H9 (cell line): ENCODE measurements around the gene SPATA20. TPM values are rescaled to one million over a fixed set of nuclear protein-coding genes. Genes with fewer than 3 reads are reported as not detected.

Source experiments
- DNase-seq: peaks from one replicate; pipeline ENCODE4 v3.0.0-alpha.2; 2017
- H2AFZ ChIP-seq: one replicate; pipeline ENCODE4 v1.6.1; 2013; ENCODE audit warnings: mild to moderate bottlenecking, low read length, control low read depth, moderate library complexity
- H2AK5ac ChIP-seq: 2 replicates; pipeline ENCODE4 v1.6.1; 2013; ENCODE audit warnings: low read length, control low read depth, mixed read lengths; ENCODE audit not compliant: insufficient read length
- H2BK120ac ChIP-seq: one replicate; pipeline ENCODE4 v1.6.1; 2013; ENCODE audit warnings: low read depth, mild to moderate bottlenecking, low read length, control low read depth, inconsistent platforms; ENCODE audit not compliant: poor library complexity, severe bottlenecking
- H2BK12ac ChIP-seq: 2 replicates; pipeline ENCODE4 v1.6.1; 2013; ENCODE audit warnings: low read length, control low read depth, mixed read lengths, low read depth; ENCODE audit not compliant: insufficient read length
- H2BK15ac ChIP-seq: 2 replicates; pipeline ENCODE4 v1.6.1; 2013; ENCODE audit warnings: low read depth, low read length, control low read depth
- H2BK20ac ChIP-seq: one replicate; pipeline ENCODE4 v1.6.1; 2013; ENCODE audit warnings: low read depth, mild to moderate bottlenecking, low read length, control low read depth, inconsistent platforms; ENCODE audit not compliant: poor library complexity, severe bottlenecking
- H2BK5ac ChIP-seq: 2 replicates; pipeline ENCODE4 v1.6.1; 2013; ENCODE audit warnings: low read length, control low read depth, mixed read lengths; ENCODE audit not compliant: insufficient read length
- H3K14ac ChIP-seq: 2 replicates; pipeline ENCODE4 v1.6.1; 2013; ENCODE audit warnings: low read length, control low read depth; ENCODE audit not compliant: insufficient read depth
- H3K18ac ChIP-seq: 2 replicates; pipeline ENCODE4 v1.6.1; 2013; ENCODE audit warnings: low read depth, mild to moderate bottlenecking, mixed read lengths, low read length, control low read depth; ENCODE audit not compliant: insufficient read length
- H3K23ac ChIP-seq: 2 replicates; pipeline ENCODE4 v1.6.1; 2013; ENCODE audit warnings: low read length, control low read depth, mixed read lengths, low read depth; ENCODE audit not compliant: insufficient read length
- H3K23me2 ChIP-seq: 2 replicates; pipeline ENCODE4 v1.6.1; 2013; ENCODE audit warnings: low read depth, mild to moderate bottlenecking, mixed read lengths, low read length, control low read depth; ENCODE audit not compliant: insufficient read length, poor library complexity, severe bottlenecking
- H3K27ac ChIP-seq: 2 replicates; pipeline ENCODE4 v1.5.1; 2013; ENCODE audit warnings: low read length, control low read depth, mixed read lengths, low read depth; ENCODE audit not compliant: insufficient read length
- H3K27me3 ChIP-seq: 2 replicates; pipeline ENCODE4 v1.6.1; 2013; ENCODE audit warnings: low read length, control low read depth, inconsistent platforms; ENCODE audit not compliant: insufficient read depth
- H3K4ac ChIP-seq: 2 replicates; pipeline ENCODE4 v1.6.1; 2013; ENCODE audit warnings: low read depth, mild to moderate bottlenecking, control low read depth, inconsistent platforms, low read length, moderate library complexity
- H3K4me1 ChIP-seq: 2 replicates; pipeline ENCODE4 v1.6.1; 2013; ENCODE audit warnings: low read length, control low read depth, inconsistent platforms; ENCODE audit not compliant: insufficient read depth
- H3K4me2 ChIP-seq: 2 replicates; pipeline ENCODE4 v1.6.1; 2013; ENCODE audit warnings: low read length, control low read depth, mixed read lengths; ENCODE audit not compliant: insufficient read length, insufficient read depth
- H3K56ac ChIP-seq: 2 replicates; pipeline ENCODE4 v1.6.1; 2013; ENCODE audit warnings: low read depth, mild to moderate bottlenecking, mixed read lengths, low read length, control low read depth; ENCODE audit not compliant: insufficient read length
- H3K79me1 ChIP-seq: 2 replicates; pipeline ENCODE4 v1.6.1; 2013; ENCODE audit warnings: low read depth, mild to moderate bottlenecking, moderate library complexity, low read length, control low read depth, inconsistent platforms; ENCODE audit not compliant: insufficient read depth, poor library complexity, severe bottlenecking
- H3K79me2 ChIP-seq: 2 replicates; pipeline ENCODE4 v1.6.1; 2013; ENCODE audit warnings: low read length, control low read depth, inconsistent platforms; ENCODE audit not compliant: insufficient read depth
- H3K9ac ChIP-seq: 2 replicates; pipeline ENCODE4 v1.6.1; 2013; ENCODE audit warnings: low read length, control low read depth, mixed read lengths; ENCODE audit not compliant: insufficient read length; ENCODE audit errors: extremely low read depth
- H3K9me3 ChIP-seq: one replicate; pipeline ENCODE4 v1.6.1; 2013; ENCODE audit warnings: low read depth, low read length, inconsistent platforms; ENCODE audit not compliant: control insufficient read depth
- H3T11ph ChIP-seq: one replicate; pipeline ENCODE4 v1.6.1; 2013; ENCODE audit warnings: mild to moderate bottlenecking, low read length, control low read depth, inconsistent platforms
- H4K20me1 ChIP-seq: one replicate; pipeline ENCODE4 v1.6.1; 2013; ENCODE audit not compliant: control insufficient read depth, insufficient read length, insufficient read depth
- H4K5ac ChIP-seq: 2 replicates; pipeline ENCODE4 v1.6.1; 2013; ENCODE audit warnings: low read depth, mild to moderate bottlenecking, mixed read lengths, low read length, control low read depth; ENCODE audit not compliant: insufficient read length
- H4K8ac ChIP-seq: replicated peaks from 2 replicates; pipeline ENCODE4 v1.6.1; 2013; ENCODE audit warnings: low read length, control low read depth, mixed read lengths, low read depth; ENCODE audit not compliant: insufficient read length
- H4K91ac ChIP-seq: 2 replicates; pipeline ENCODE4 v1.6.1; 2013; ENCODE audit warnings: low read depth, mild to moderate bottlenecking, moderate library complexity, mixed read lengths, low read length, control low read depth; ENCODE audit not compliant: insufficient read length
- H3K27ac Mint-ChIP-seq, 3 experiments: 2 replicates in 2 of 3; 3 replicates in 1 of 3; pipeline ENCODE4 v1.8.0; 2020 to 2021; ENCODE audit warnings: mixed read lengths in 3 of 3, mild to moderate bottlenecking in 1 of 3, moderate library complexity in 1 of 3
- H3K27me3 Mint-ChIP-seq: 2 replicates; pipeline ENCODE4 v1.8.0; 2021; ENCODE audit warnings: low read depth, mild to moderate bottlenecking, moderate library complexity, mixed read lengths
- H3K36me3 Mint-ChIP-seq, 3 experiments: 2 replicates in 2 of 3; 3 replicates in 1 of 3; pipeline ENCODE4 v1.8.0; 2020 to 2021; ENCODE audit warnings: low read depth in 3 of 3, mixed read lengths in 3 of 3; ENCODE audit not compliant: insufficient read depth in 1 of 3
- H3K4me1 Mint-ChIP-seq, 2 experiments: 2 replicates each; pipeline ENCODE4 v1.8.0; 2020; ENCODE audit warnings: mixed read lengths in 2 of 2
- H3K4me3 Mint-ChIP-seq, 2 experiments: 2 replicates in 1 of 2; 3 replicates in 1 of 2; pipeline ENCODE4 v1.8.0; 2020 to 2021; ENCODE audit warnings: mild to moderate bottlenecking in 2 of 2, mixed read lengths in 2 of 2, moderate library complexity in 1 of 2
- H3K9me3 Mint-ChIP-seq, 2 experiments: 2 replicates in 1 of 2; 3 replicates in 1 of 2; pipeline ENCODE4 v1.8.0; 2020; ENCODE audit warnings: mild to moderate bottlenecking in 2 of 2, mixed read lengths in 2 of 2, moderate library complexity in 1 of 2
- WGBS: extraction: QIAGEN DNeasy Blood & Tissue Kit; methylation state at CpG from one replicate; pipeline ENCODE4 v1.1.7; 2013; ENCODE audit warnings: missing lambda C conversion rate, low lambda C conversion rate, mixed read lengths; ENCODE audit not compliant: insufficient read length; ENCODE audit errors: extremely low coverage; 5-methylcytosine and 5-hydroxymethylcytosine counted together
- total RNA-seq: library from RNA; stranded (reverse); gene quantifications from 2 replicates; pipeline ENCODE4 v1.2.1, GENCODE V29; 2021
- TF ChIP-seq, protein P1 (sequence below): fragments of 200-600 bp; sonication (generic); conservative IDR thresholded peaks from 3 replicates; pipeline ENCODE4 v1.8.0; 2021; ENCODE audit warnings: antibody characterized with exemption, mild to moderate bottlenecking

Gene SPATA20
- total RNA-seq, 1 experiment from 2014 or later, result 23.9 TPM

DNA sequence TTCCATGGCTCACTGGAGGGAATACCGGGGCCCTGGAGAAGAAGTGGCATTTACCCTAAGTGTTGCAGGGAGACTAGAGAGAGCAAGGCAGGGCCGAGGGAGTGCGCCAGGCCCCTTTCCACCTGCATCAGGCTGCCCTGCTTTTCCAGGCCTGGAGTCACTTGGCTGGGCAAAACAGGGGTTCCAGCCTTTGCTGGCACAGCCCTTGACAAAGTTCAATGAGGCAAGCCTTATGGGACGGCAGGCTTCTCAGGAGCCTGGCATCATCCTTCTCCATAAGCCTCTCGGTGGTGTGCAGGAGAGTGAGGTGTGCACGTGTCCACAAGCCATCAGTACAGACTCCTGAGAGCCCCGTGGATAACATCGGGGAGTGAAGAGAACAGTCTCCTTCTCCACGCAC lies 40.6 kb downstream of the SPATA20 start:
- no peak overlapping the region for H3K56ac ChIP-seq
- no peak overlapping the region for H3T11ph ChIP-seq
- no peaks in the 10 kb centered on the region for H4K20me1 ChIP-seq
- no CpG with 5 or more reads among the region's 9 CpGs for WGBS
- no peak overlapping the region for H3K23ac ChIP-seq
- no peak overlapping the region for H2AK5ac ChIP-seq
- no peak overlapping the region for H3K14ac ChIP-seq
- no peak overlapping the region for H2AFZ ChIP-seq
- no peak overlapping the region for H2BK12ac ChIP-seq
- no peak overlapping the region for H2BK15ac ChIP-seq
- no peak overlapping the region for H3K4me2 ChIP-seq
- H3K27ac ChIP-seq, result no peak overlapping the region
- Mint-ChIP-seq H3K9me3 (no peaks in the 10 kb centered on the region), H3K4me1 (peaks cover 30 to 47% of the 10 kb centered on the region in 2 experiments), H3K36me3 (peaks cover 0 to 2% (median 0%) of the 10 kb centered on the region in 3 experiments; a peak in 2 of 7 replicates), H3K4me3 (no peak overlapping the region), H3K27ac (peak overlapping the region in 1 of 3 experiments; percentile 56; a peak in 2 of 7 replicates), H3K27me3 (peaks cover 16% of the 10 kb centered on the region)
- no peaks in the 10 kb centered on the region for H3K23me2 ChIP-seq
- no peak overlapping the region for H4K8ac ChIP-seq
- H4K5ac ChIP-seq, result no peak overlapping the region
- H3K4ac ChIP-seq, result no peak overlapping the region
- H3K4me1 ChIP-seq, result no peaks in the 10 kb centered on the region
- no peaks in the 10 kb centered on the region for H3K79me2 ChIP-seq
- H3K27me3 ChIP-seq, result no peaks in the 10 kb centered on the region
- no peak overlapping the region for H3K9ac ChIP-seq
- H3K79me1 ChIP-seq, result no peaks in the 10 kb centered on the region
- H2BK20ac ChIP-seq, result no peak overlapping the region
- no peak overlapping the region for H3K18ac ChIP-seq
- H4K91ac ChIP-seq, result no peak overlapping the region
- H2BK120ac ChIP-seq, result no peak overlapping the region
- TF ChIP-seq, protein P1, sequence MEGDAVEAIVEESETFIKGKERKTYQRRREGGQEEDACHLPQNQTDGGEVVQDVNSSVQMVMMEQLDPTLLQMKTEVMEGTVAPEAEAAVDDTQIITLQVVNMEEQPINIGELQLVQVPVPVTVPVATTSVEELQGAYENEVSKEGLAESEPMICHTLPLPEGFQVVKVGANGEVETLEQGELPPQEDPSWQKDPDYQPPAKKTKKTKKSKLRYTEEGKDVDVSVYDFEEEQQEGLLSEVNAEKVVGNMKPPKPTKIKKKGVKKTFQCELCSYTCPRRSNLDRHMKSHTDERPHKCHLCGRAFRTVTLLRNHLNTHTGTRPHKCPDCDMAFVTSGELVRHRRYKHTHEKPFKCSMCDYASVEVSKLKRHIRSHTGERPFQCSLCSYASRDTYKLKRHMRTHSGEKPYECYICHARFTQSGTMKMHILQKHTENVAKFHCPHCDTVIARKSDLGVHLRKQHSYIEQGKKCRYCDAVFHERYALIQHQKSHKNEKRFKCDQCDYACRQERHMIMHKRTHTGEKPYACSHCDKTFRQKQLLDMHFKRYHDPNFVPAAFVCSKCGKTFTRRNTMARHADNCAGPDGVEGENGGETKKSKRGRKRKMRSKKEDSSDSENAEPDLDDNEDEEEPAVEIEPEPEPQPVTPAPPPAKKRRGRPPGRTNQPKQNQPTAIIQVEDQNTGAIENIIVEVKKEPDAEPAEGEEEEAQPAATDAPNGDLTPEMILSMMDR, result no peak
- DNase-seq, result no peak
- no peak overlapping the region for H2BK5ac ChIP-seq
- no peaks in the 10 kb centered on the region for H3K9me3 ChIP-seq
